ENCODE data around the gene SLC35E3. TPM values are rescaled to one million over a fixed set of nuclear protein-coding genes. Genes with fewer than 3 reads are reported as not detected.

The SLC35E3 gene
- total RNA-seq, 1 donor from 2014 or later: 12.2 TPM

DNA sequence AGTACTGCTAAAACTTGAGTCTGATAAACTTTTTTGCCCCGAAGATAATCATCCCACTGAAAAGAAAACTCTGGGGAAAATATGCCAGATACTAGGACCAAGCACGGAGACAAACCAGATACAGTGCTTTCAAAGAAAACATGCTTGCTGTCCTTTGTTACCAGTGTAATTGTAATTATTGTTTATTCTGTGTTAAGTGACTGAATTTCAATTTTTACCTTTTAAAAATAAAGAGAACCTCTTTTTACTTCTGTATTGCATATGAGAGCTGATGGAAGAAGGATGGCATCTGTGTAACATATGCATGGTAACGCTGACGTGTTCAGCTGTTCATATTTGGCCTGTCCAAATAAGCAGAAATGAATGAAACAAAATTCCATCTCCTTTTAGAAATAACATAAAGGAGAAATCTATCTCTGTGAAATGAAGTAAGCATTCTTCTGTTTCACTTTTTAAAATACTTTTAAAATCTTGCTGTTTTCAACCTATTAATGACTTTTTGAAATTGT lies 22.5 kb downstream of the SLC35E3 start:
- no peak for TF ChIP-seq CTCF (IDR thresholded peaks at IDR 0.05)
- no peaks in the 10 kb centered on the region for H3K27me3 ChIP-seq

GRCh38 chr12:68769941-68770340 lies 24.0 kb downstream of the SLC35E3 start:
- Histone ChIP-seq H3K4me1 (no peaks in the 10 kb centered on the region), H3K9me3 (no peaks in the 10 kb centered on the region), H3K27ac (no peak overlapping the region), H3K4me3 (no peak overlapping the region), H3K36me3 (peaks cover 15% of the 10 kb centered on the region), H3K27me3 (no peaks in the 10 kb centered on the region)
- TF ChIP-seq CTCF (IDR thresholded peaks at IDR 0.05): no peak
- no peak for ATAC-seq
- intact Hi-C loops (cut with DNase I): no loop called here
- no peak for DNase-seq

More for the DNA sequence above, 22.5 kb downstream of the SLC35E3 start:
- Histone ChIP-seq H3K4me1 (no peaks in the 10 kb centered on the region), H3K4me3 (no peak overlapping the region), H3K27ac (no peak overlapping the region), H3K36me3 (peaks cover 29% of the 10 kb centered on the region), H3K9me3 (no peaks in the 10 kb centered on the region)
- intact Hi-C loops (cut with DNase I): no loop called here
- no peak for ATAC-seq
- no peak for DNase-seq

DNA sequence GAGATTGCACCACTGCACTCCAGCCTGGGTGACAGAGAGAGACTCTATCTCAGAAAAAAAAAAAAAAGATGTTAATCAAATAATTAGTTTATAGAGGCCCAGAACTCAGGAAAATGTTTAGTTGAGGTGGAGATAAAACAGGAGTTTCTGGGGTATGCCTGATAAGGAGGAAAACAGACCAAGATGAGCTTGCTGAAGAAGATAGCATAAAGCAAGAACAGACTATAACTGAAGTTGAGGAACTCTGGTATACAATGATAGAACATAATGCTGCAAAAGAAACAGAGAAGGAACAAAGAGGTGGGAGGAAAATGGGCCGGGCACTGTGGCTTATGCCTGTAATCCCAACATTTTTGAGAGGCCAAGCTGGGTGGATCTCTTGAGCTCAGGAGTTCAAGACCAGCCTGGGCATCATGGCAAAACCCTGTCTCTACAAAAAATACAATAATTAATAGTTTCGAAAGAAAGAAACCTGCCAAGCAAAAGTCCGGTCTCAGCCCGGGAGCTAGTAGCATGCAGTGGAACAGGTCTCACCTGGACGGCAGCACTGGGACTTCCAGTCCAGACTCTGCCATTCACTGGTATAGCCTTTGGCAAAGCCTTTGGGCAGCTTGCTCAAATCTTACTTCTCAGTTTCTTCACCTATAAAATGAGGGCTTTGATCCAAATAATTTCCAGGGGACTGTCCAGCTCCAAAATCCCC lies 25.4 kb downstream of the SLC35E3 start:
- intact Hi-C loops (cut with DNase I): no loop called here
- ATAC-seq: peak; percentile 59

DNA sequence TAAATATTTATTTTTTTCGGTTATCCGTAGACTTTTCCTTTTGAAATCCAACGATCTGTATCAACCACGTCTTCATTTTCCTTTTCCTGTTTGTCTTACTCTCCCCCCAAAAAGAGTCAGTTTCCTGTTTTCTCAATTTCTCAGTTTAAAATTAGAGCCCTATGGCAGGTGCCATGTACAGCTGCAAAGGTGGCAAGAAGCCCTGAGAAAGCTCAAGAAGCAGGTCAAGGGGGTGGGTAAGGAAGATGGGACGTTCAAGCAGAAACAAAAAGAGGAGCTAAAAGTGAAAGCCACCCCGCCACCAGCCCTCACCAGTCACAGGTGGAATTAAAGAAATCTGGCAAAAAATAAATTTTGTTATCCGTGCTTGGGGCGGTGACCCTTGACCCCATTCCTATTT lies 26.7 kb downstream of the SLC35E3 start:
- no peak for ATAC-seq
- H3K4me3 ChIP-seq: no peak overlapping the region
- H3K27ac ChIP-seq: no peak overlapping the region
- H3K4me1 ChIP-seq: no peaks in the 10 kb centered on the region
- DNase-seq: no peak
- H3K9me3 ChIP-seq: no peaks in the 10 kb centered on the region
- TF ChIP-seq CTCF (IDR thresholded peaks at IDR 0.05): no peak
- intact Hi-C loops (cut with DNase I): no loop called here
- H3K36me3 ChIP-seq: no peaks in the 10 kb centered on the region
- no peaks in the 10 kb centered on the region for H3K27me3 ChIP-seq

More for the DNA sequence above, 25.4 kb downstream of the SLC35E3 start:
- H3K4me1 ChIP-seq: no peaks in the 10 kb centered on the region
- TF ChIP-seq CTCF (IDR thresholded peaks at IDR 0.05): no peak
- no peak overlapping the region for H3K4me3 ChIP-seq
- DNase-seq: no peak
- no peak overlapping the region for H3K27ac ChIP-seq
- peaks cover 8% of the 10 kb centered on the region for H3K36me3 ChIP-seq
- H3K9me3 ChIP-seq: no peaks in the 10 kb centered on the region
- H3K27me3 ChIP-seq: no peaks in the 10 kb centered on the region

DNA sequence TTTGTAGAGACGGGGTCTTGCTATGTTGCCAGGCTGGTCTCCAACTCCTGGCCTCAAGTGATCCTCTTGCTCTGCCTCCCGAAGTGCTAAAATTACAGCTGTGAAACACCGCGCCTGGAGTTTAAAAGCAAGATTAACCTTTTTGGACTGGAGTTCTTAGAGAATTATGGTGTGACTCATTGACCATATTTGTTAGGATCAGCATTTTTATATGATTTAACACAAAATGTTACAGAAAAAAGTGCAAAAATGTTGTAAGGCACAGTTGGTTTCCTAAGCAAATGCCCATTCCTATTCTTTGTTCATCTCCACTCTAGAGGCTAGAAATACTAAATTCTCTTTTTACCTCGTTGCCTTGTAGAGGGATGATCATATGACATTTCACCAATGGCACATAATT lies 27.6 kb downstream of the SLC35E3 start:
- H3K27me3 ChIP-seq: no peaks in the 10 kb centered on the region

More for the DNA sequence above, 27.6 kb downstream of the SLC35E3 start:
- Histone ChIP-seq H3K4me1 (no peaks in the 10 kb centered on the region), H3K4me3 (no peak overlapping the region), H3K27ac (no peak overlapping the region), H3K36me3 (no peaks in the 10 kb centered on the region), H3K9me3 (no peaks in the 10 kb centered on the region)
- intact Hi-C loops (cut with DNase I): no loop called here
- TF ChIP-seq CTCF (IDR thresholded peaks at IDR 0.05): no peak
- ATAC-seq (no peak), DNase-seq (no peak)
